Loucy (cell line): Measurements from ENCODE around the gene MGAT5B.

Experiments used
- CTCF ChIP-seq: fragments of 200-600 bp; sonication (generic); conservative IDR thresholded peaks from 2 replicates; pipeline ENCODE4 v1.5.1; 2014; ENCODE audit warnings: mild to moderate bottlenecking, antibody characterized with exemption, low read length
- EZH2phosphoT487 ChIP-seq: fragments of 200-600 bp; IDR thresholded peaks from 2 replicates; pipeline ENCODE4 v1.6.1; 2018; ENCODE audit warnings: antibody characterized with exemption, mild to moderate bottlenecking, moderate library complexity, borderline replicate concordance

GRCh38 chr17:76974721-76975120 is 106.5 kb downstream of the MGAT5B start:
- TF ChIP-seq CTCF, result no peak
- no peak for TF ChIP-seq EZH2phosphoT487
